Ishikawa (cell line): Measurements from ENCODE around the gene IGF2BP1.

Experiments used
- CREB1 ChIP-seq: IDR thresholded peaks from 2 replicates; pipeline ENCODE4 v1.6.1; 2012; ENCODE audit warnings: low read depth
- EGR1 ChIP-seq: IDR thresholded peaks from 2 replicates; pipeline ENCODE4 v1.6.1; 2012
- FOXM1 ChIP-seq: IDR thresholded peaks from 2 replicates; pipeline ENCODE4 v1.6.1; 2012; ENCODE audit warnings: low read depth, borderline replicate concordance
- ZBTB7A ChIP-seq: IDR thresholded peaks from 2 replicates; pipeline ENCODE4 v1.6.1; 2012; ENCODE audit warnings: low read depth
- TF ChIP-seq, protein P1 (sequence below): IDR thresholded peaks from 2 replicates; pipeline ENCODE4 v1.6.1; 2012

DNA sequence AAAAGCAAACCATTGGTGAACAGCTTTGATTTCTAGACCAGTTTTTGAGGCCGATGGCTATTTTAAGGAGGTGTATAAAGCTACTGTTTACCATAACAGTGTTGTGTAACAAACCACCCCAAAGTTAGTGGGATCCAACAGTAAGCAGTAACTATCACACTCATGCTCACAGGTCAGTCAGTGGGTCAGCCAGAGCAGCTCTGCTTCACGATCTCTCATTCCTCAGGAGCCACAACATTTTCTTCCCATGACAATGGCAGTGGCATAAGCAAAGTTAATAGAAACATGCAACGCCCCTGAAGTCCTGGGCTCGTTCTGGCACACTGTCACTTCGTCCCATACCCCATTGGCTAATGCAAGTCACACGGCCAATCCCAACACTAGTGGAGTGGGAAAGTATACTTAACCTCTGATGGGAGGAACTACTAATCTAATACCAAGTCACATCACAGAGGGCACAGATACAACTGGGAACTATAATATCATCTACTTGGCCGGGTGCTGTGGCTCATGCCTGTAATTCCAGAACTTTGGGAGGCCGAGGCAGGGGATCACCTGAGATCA, 107.4 kb downstream of the IGF2BP1 start:
- TF ChIP-seq EGR1 (no peak), CREB1 (no peak), FOXM1 (no peak), ZBTB7A (no peak)
- TF ChIP-seq, protein P1, sequence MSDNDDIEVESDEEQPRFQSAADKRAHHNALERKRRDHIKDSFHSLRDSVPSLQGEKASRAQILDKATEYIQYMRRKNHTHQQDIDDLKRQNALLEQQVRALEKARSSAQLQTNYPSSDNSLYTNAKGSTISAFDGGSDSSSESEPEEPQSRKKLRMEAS: no peak
